Measurements from ENCODE around the gene PDSS1.
"Not testable (repeated sequence)": the region's sequence is repeated elsewhere in the genome, so short reads cannot be mapped to it uniquely, and the experiment has no call there.

DNA sequence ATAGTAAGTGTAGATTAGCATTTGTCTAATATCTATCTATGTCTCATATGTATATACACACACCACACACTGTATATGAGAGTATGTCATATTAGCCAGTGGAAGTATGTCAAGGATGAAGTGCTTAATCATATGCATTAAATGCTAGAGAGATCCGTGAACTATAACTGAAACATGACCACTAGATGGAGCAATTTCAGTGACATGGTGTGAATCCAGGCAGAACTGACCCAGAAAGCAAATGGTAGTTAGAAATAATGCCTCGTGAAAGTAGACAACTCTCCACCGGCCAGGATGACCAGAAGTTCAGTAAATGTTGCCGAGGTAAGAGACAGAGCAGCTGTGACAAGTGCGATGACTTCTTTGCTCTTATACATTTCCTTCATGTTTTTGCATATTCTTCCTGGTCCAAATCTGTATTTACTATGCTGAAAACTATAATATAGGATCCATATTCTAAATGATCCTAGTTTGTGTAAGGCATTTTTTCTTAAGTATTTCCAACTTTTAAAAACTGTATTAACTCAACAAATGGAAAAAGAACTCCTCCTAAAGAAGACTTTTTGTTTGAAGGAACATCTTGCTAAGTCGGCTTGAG is 12.7 kb upstream of the PDSS1 start:
- TF ChIP-seq, protein P1, sequence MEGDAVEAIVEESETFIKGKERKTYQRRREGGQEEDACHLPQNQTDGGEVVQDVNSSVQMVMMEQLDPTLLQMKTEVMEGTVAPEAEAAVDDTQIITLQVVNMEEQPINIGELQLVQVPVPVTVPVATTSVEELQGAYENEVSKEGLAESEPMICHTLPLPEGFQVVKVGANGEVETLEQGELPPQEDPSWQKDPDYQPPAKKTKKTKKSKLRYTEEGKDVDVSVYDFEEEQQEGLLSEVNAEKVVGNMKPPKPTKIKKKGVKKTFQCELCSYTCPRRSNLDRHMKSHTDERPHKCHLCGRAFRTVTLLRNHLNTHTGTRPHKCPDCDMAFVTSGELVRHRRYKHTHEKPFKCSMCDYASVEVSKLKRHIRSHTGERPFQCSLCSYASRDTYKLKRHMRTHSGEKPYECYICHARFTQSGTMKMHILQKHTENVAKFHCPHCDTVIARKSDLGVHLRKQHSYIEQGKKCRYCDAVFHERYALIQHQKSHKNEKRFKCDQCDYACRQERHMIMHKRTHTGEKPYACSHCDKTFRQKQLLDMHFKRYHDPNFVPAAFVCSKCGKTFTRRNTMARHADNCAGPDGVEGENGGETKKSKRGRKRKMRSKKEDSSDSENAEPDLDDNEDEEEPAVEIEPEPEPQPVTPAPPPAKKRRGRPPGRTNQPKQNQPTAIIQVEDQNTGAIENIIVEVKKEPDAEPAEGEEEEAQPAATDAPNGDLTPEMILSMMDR (IDR thresholded peaks at IDR 0.05; ENCODE audit: insufficient read depth, low read length): not testable (repeated sequence)
- TF ChIP-seq GABPA (IDR thresholded peaks at IDR 0.05; ENCODE audit: low read depth); POLR2AphosphoS5 (IDR thresholded peaks at IDR 0.05; ENCODE audit: low read depth); SPI1 (IDR thresholded peaks at IDR 0.05; ENCODE audit: borderline replicate concordance, low read depth): not testable (repeated sequence)
- TF ChIP-seq, protein P2, sequence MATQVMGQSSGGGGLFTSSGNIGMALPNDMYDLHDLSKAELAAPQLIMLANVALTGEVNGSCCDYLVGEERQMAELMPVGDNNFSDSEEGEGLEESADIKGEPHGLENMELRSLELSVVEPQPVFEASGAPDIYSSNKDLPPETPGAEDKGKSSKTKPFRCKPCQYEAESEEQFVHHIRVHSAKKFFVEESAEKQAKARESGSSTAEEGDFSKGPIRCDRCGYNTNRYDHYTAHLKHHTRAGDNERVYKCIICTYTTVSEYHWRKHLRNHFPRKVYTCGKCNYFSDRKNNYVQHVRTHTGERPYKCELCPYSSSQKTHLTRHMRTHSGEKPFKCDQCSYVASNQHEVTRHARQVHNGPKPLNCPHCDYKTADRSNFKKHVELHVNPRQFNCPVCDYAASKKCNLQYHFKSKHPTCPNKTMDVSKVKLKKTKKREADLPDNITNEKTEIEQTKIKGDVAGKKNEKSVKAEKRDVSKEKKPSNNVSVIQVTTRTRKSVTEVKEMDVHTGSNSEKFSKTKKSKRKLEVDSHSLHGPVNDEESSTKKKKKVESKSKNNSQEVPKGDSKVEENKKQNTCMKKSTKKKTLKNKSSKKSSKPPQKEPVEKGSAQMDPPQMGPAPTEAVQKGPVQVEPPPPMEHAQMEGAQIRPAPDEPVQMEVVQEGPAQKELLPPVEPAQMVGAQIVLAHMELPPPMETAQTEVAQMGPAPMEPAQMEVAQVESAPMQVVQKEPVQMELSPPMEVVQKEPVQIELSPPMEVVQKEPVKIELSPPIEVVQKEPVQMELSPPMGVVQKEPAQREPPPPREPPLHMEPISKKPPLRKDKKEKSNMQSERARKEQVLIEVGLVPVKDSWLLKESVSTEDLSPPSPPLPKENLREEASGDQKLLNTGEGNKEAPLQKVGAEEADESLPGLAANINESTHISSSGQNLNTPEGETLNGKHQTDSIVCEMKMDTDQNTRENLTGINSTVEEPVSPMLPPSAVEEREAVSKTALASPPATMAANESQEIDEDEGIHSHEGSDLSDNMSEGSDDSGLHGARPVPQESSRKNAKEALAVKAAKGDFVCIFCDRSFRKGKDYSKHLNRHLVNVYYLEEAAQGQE (IDR thresholded peaks at IDR 0.05; ENCODE audit: insufficient replicate concordance, low read depth): not testable (repeated sequence)
